DMS53 treated with DMSO at 0.1 percent for 48 hours (cell line): ENCODE results near the gene ABCB9.

Experiments
- DNase-seq: peaks from one replicate; lab custom pipeline; 2025; ENCODE audit not compliant: unreplicated experiment; lab: John Stamatoyannopoulos, UW

Gene ABCB9

GRCh38 chr12:122982963-122983788 is 16.9 kb upstream of the ABCB9 start:
- no peak for DNase-seq

DNA sequence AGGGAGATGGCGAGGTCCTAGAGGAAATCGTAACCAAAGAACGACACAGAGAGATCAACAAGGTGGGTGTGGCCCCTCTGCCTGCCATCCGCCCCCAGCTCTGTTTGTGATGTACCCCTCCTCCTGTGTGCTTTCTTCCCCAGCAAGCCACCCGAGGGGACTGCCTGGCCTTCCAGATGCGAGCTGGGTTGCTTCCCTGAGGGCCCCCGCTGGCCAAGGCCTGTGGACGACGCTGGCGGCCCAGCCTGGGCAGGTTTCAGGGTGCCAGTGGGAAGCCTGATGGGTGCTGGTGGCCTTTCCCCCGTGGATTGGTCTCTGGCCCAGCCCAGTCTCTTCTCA is 16.2 kb upstream of the ABCB9 start:
- no peak for DNase-seq

- DNase-seq: no peak
Measured at GRCh38 chr12:122981587-122982476, 15.6 kb upstream of the ABCB9 start.

DNA sequence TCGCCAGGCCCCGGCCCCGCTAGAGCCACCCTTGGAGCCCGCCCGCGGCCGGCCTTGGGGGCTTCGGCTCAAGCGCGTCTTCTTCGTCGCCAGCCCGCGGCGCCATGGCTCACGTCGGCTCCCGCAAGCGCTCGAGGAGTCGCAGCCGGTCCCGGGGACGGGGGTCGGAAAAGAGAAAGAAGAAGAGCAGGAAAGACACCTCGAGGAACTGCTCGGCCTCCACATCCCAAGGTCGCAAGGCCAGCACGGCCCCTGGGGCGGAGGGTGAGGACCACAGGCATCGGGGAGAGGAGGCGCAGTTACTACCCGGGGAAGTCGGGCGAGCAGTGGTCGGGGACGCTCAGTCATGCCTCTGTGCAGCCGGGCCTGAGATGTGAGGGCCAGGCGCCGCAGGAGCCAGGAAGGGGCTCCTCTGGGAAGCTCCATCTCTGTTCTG is 14.8 kb upstream of the ABCB9 start:
- DNase-seq: no peak

DNA sequence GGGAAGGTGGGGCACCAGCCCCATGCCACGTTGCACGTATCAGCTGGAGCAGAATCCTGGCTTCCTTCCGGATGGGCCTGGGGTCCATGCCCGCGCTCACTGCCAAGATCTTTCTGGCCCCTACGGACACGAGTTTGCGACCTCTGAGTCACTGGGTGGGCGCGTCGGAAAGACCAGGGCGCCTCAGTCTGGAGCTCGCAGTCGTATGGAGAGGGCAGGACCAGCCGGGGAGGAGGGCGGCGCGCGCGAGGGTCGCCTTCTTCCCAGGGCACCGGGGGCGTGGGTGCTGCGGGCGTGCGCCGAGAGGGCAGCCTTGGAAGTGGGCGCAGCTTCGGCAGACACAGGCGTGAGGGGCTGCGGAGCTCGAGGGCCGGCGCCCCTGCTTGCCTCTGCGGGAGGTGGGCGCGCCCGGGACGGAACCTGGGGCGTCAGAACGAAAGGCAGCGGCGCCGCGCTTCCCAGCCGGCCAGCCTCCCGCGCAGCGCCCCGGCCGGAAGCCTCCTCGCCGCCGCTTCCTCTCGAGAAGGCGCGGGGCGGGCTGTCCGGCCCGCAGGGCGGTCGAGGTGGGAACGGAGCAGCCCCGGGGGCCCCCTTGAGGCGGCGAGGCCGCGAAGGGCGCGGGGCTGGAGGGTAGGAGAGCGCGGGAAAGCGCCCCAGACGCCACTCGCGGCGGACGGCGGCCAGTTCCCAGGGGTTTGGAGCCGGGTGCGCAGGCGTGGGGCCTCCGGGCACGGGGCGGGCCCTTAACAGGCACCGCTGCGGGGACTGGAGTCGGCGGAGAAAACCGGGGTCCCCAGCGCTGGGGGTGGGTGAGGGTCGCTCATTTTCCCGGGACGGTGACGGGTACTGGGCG is 14.1 kb upstream of the ABCB9 start, which contains the start of gene ARL6IP4:
Gene ARL6IP4, plus strand, starts transcription at position 499 of the 853 bp plus-strand sequence. CDS start 459 bp downstream, outside the sequence.
- peak; percentile 24 for DNase-seq

- peak; percentile 13 for DNase-seq
Measured at GRCh38 chr12:122979908-122980182, 13.6 kb upstream of the ABCB9 start.

DNA sequence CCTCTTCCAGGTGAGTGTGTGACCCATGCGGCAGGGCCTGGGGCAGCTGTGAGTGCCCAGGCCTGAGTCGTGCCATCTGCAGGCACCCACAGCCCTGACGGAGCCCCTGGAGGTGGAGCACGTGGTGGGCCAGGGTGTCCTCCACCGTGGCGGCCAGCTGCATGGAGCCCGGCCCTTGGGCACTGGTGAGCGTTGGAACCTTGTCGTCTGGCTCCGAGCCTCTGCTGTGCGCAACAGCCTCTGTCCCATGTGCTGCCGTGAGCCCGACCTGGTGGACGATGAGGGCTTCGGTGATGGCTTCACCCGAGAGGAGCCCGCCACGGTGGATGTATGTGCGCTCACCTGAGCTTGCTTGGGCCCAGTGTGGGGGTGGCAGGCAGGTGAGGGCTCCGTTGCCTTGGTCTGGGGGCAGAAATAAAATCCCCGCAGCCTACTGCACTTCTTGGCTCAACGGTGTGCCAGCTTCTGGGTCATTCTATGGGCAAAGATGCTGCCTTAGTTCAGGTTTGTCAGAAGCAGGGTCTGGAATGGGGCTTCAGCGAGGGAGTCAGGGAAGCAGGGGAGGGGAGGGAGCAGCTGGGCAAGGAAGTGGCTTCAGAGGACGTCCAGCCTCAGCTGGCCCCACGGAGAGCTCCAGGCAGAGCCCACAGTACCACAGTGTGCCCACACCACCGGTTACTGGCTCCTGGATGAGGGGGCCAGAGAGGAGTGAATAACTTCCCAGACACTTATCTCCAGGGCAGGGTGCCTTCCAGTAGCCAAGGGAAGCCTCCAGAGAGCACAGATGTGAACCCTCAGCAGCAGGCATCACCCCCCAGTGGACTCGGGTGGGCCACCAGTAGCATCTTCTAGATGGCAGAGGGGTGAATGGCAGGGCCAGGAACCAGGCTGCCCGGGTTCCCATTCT is 13.0 kb upstream of the ABCB9 start:
- no peak for DNase-seq

DNA sequence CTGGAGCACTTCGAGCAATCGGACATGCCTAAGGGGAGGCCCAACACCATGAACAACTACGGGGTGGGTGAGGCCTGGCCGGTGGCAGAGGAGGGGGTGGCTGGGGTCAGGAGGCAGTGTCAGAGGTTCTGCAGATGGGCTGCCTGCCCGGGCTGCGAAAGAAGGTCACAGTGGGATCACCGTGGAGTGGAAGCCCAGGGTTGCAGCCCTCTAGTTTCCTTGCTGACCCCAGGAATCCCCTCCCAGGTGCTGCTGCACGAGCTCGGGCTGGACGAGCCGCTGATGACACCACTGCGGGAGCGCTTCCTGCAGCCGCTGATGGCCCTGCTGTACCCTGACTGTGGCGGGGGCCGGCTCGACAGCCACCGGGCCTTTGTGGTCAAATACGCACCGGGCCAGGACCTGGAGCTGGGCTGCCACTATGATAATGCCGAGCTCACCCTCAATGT is 12.3 kb upstream of the ABCB9 start:
- DNase-seq: no peak

DNA sequence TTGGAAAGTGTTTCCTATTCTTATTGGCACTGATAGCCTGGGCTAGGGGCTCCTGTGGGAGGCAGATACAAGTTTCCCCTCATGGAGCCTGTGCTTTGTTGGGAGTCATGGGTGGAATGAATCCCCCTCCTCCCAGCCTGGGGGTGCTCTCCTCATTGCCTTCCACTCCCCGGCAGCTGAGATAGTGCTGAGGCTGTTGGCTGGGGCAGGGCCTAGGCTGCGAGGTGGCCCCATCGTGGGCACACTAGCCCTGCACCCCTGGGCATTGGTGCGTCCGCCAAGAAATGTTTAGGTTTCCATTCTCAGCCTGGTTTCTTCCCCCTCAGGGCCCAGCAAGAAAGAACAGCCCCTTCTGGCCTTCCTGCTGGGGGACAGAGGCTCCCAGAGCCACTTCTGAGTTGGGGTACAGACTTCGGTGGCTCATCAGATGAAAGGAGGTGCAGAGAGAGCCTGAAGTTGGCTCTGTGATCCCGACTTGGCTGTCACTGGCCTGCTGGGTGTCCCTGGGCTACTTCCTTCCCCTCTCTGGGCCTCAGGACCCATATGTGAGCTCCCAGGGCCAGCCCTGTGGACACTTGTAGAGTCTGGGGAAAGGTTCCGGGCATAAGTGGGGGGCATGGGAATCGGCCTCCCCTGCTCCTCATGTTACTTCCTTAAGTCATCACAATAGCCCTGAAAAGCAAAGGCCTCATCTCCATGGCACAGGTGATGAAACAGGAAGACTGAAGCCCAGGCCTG is 11.6 kb upstream of the ABCB9 start:
- DNase-seq: no peak

- DNase-seq: no peak
Measured at GRCh38 chr12:122977153-122977552, 10.9 kb upstream of the ABCB9 start.

GRCh38 chr12:122976648-122976975 is 10.3 kb upstream of the ABCB9 start:
- DNase-seq: no peak

- no peak for DNase-seq
Measured at GRCh38 chr12:122975790-122976647, 9.8 kb upstream of the ABCB9 start.

- peak; percentile 85 for DNase-seq
Measured at GRCh38 chr12:122974892-122975789, 8.9 kb upstream of the ABCB9 start, which contains the start of gene OGFOD2. OGFOD2 (plus strand) TSS chr12:122975244; CDS start chr12:122975252, 8 bp downstream.

GRCh38 chr12:122974274-122974891 is 8.1 kb upstream of the ABCB9 start:
- DNase-seq: peak; percentile 94

DNA sequence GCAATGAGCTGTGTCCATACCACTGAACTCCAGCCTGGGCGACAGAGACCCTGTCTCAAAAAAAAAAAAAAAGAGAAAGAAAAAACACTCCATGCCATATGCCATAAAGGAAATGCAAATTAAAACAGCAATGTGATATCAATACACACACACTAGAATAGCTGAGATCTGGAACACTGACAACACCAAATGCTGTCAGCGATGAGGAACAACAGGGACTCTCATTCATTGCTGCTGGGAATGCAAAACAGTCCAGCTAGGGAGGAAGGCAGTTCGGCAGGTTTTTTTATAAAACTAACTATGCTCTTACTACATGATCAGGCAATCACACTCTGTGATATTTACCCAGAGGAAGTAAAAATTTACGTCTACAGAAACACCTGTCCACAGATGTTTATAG is 3.4 kb upstream of the ABCB9 start:
- no peak for DNase-seq

GRCh38 chr12:122968104-122968503 is 1.8 kb upstream of the ABCB9 start:
- no peak for DNase-seq
